NT2/D1 (cell line): ENCODE measurements around the gene MRPL55.

Experiments
- SUZ12 ChIP-seq: IDR thresholded peaks from 2 replicates; pipeline ENCODE4 v1.6.1; 2011; ENCODE audit not compliant: insufficient read length, insufficient read depth; ENCODE audit errors: extremely low read depth
- YY1 ChIP-seq: IDR thresholded peaks from 2 replicates; pipeline ENCODE4 v1.6.1; 2011; ENCODE audit not compliant: insufficient read length, insufficient read depth
- ZNF274 ChIP-seq: IDR thresholded peaks from 2 replicates; pipeline ENCODE4 v1.6.1; 2011; ENCODE audit warnings: mild to moderate bottlenecking, low read depth, low read length

DNA sequence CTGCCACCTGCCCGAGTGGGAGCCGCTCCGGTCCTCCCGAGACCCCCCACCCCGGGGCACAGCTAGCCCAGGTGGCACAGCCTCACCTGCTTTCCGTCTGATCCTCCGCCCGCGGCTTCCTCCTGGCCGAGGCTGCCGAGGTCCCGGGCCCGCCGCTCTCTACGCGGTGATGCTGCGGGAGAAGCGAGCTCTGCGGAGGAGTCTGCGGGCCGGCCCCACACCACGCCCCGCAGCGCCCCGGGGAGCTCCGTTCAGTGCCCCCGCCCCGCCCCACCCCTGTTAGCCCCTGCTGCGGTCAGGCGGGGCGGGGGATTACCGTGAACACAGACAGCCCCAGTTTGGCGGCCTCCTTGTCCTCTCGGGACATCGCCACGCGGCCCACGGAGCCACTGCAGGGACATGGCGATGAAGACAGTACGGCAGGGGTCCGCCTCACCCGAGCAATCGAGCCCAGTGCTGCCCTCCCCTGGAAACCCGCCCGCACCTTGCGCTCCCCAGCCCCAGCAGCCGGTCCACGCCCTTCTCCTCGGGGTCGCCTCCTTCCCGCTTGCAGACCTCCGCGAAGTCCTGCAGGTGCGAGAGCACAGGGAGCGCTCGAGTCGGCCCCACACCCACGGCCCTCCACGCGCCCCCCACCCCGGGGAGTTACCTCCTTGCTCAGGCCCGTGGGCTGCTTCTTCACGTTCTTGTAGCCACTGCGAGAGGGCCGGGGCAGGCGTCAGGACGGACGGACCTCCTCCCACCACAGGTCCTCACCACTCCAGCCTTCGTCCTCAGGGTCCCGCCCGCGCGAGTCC is 6.9 kb downstream of the MRPL55 start:
- TF ChIP-seq ZNF274 (no peak), YY1 (no peak), SUZ12 (no peak)
